NB4 (cell line): ENCODE data around the gene PLOD2.

Experiments
- POLR2A ChIP-seq: IDR thresholded peaks from 2 replicates; pipeline ENCODE4 v1.6.1; 2011; ENCODE audit warnings: mild to moderate bottlenecking; ENCODE audit not compliant: insufficient read length; ENCODE audit errors: extremely low read depth
- TF ChIP-seq, protein P1 (sequence below): IDR thresholded peaks from one replicate; pipeline ENCODE4 v1.5.1; 2012; ENCODE audit warnings: low read depth, low read length

DNA sequence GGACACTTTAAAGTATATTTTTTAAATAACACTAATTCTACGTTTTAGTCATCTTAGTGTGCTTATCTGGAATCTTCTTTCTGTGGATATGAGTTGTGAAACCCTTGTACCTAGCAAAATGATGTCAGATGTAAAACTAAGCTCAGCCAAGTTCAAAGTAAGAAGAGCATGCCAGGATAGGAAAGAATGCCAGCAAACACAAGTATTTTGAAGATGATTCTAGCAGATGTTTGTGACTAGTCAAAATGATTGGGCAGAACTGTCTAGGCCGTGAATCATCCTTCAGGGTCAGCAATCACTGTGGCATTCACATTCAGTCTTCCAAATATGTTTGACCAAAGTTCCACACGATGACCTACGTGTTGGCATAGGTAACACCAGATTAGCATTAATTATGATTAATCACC lies 5.4 kb upstream of the PLOD2 start:
- TF ChIP-seq, protein P1, sequence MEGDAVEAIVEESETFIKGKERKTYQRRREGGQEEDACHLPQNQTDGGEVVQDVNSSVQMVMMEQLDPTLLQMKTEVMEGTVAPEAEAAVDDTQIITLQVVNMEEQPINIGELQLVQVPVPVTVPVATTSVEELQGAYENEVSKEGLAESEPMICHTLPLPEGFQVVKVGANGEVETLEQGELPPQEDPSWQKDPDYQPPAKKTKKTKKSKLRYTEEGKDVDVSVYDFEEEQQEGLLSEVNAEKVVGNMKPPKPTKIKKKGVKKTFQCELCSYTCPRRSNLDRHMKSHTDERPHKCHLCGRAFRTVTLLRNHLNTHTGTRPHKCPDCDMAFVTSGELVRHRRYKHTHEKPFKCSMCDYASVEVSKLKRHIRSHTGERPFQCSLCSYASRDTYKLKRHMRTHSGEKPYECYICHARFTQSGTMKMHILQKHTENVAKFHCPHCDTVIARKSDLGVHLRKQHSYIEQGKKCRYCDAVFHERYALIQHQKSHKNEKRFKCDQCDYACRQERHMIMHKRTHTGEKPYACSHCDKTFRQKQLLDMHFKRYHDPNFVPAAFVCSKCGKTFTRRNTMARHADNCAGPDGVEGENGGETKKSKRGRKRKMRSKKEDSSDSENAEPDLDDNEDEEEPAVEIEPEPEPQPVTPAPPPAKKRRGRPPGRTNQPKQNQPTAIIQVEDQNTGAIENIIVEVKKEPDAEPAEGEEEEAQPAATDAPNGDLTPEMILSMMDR, result no peak
- no peak for TF ChIP-seq POLR2A
